ENCODE data around the gene ABCG8. TPM values are rescaled to one million over a fixed set of nuclear protein-coding genes. Genes with fewer than 3 reads are reported as not detected.

The ABCG8 gene
- polyA plus RNA-seq, 1 of the 3 experiments (the other 2 are of a cell fraction): not detected

Small RNA genes within 50 kb of the gene (small RNA-seq; reads per million reads assigned to genes)
- gene RN7SL455P (0 reads per million in 7 experiments), gene RNU6-1048P (0 reads per million in 7 experiments)

Other genes with a start within 250 kb of the ABCG8 start
- 17.1 and 25.6 TPM in 2 replicates for gene THADA, start 242.9 kb upstream of the ABCG8 start, polyA plus RNA-seq (2012; rRNA removed)
- gene PLEKHH2, start 201.7 kb upstream of the ABCG8 start, polyA plus RNA-seq (2012; rRNA removed): 1.9 and 3.1 TPM in 2 replicates
- 2.6 and 3.1 TPM in 2 replicates for gene C1GALT1C1L, start 162.5 kb upstream of the ABCG8 start, polyA plus RNA-seq (2012; rRNA removed)
- 20.4 and 26.6 TPM in 2 replicates for gene DYNC2LI1, start 64.9 kb upstream of the ABCG8 start, polyA plus RNA-seq (2012; rRNA removed)
- gene ABCG5, start 132 bp upstream of the ABCG8 start, polyA plus RNA-seq (2012; rRNA removed): not detected in 2 replicates
- 31.4 and 38.8 TPM in 2 replicates for gene LRPPRC, start 157.0 kb downstream of the ABCG8 start, polyA plus RNA-seq (2012; rRNA removed)